Liver (tissue), 3 donors: Measurements from ENCODE around the gene MIOX.
"Not testable (repeated sequence)": the region's sequence is repeated elsewhere in the genome, so short reads cannot be mapped to it uniquely, and the experiment has no call there.

ENCODE experiments used
- EGR1 ChIP-seq, 2 donors: IDR thresholded peaks; 2 replicates each; pipeline ENCODE4 v1.6.1; 2016 to 2018; ENCODE audit warnings: antibody characterized with exemption in 2 of 2, low read depth in 2 of 2
- GABPA ChIP-seq, 2 donors: IDR thresholded peaks in 1 of 2; conservative IDR thresholded peaks in 1 of 2; 2 replicates each; pipeline ENCODE4 v1.6.1; 2016; ENCODE audit warnings: antibody characterized with exemption in 2 of 2, mild to moderate bottlenecking in 1 of 2, moderate library complexity in 1 of 2
- JUND ChIP-seq, 2 donors: IDR thresholded peaks; 2 replicates each; pipeline ENCODE4 v1.6.1; 2016; ENCODE audit warnings: antibody characterized with exemption in 2 of 2
- RAD21 ChIP-seq, 2 donors: IDR thresholded peaks; 2 replicates each; pipeline ENCODE4 v1.6.1; 2016; ENCODE audit warnings: antibody characterized with exemption in 2 of 2, mild to moderate bottlenecking in 2 of 2
- SP1 ChIP-seq: IDR thresholded peaks from 2 replicates; pipeline ENCODE4 v1.6.1; 2018; ENCODE audit warnings: antibody characterized with exemption, mild to moderate bottlenecking
- YY1 ChIP-seq: IDR thresholded peaks from 2 replicates; pipeline ENCODE4 v1.6.1; 2016; ENCODE audit warnings: antibody characterized with exemption, mild to moderate bottlenecking
- TF ChIP-seq, protein P1 (sequence below): IDR thresholded peaks from 2 replicates; pipeline ENCODE4 v1.6.1; 2016; ENCODE audit warnings: antibody characterized with exemption
- TF ChIP-seq, protein P2 (sequence below): fragments of 150-350 bp; IDR thresholded peaks from 2 replicates; pipeline ENCODE4 v1.5.1; 2017; ENCODE audit warnings: improper control_type of control experiment, low read depth, low read length; ENCODE audit not compliant: missing input control
- TF ChIP-seq, protein P3 (sequence below): IDR thresholded peaks from 2 replicates; pipeline ENCODE4 v1.6.1; 2016; ENCODE audit warnings: antibody characterized with exemption, mild to moderate bottlenecking
- donor health status: healthy.
- donor health status: healthy.

- TF ChIP-seq, protein P1, sequence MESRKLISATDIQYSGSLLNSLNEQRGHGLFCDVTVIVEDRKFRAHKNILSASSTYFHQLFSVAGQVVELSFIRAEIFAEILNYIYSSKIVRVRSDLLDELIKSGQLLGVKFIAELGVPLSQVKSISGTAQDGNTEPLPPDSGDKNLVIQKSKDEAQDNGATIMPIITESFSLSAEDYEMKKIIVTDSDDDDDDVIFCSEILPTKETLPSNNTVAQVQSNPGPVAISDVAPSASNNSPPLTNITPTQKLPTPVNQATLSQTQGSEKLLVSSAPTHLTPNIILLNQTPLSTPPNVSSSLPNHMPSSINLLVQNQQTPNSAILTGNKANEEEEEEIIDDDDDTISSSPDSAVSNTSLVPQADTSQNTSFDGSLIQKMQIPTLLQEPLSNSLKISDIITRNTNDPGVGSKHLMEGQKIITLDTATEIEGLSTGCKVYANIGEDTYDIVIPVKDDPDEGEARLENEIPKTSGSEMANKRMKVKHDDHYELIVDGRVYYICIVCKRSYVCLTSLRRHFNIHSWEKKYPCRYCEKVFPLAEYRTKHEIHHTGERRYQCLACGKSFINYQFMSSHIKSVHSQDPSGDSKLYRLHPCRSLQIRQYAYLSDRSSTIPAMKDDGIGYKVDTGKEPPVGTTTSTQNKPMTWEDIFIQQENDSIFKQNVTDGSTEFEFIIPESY: not testable (repeated sequence)
- not testable (repeated sequence) for TF ChIP-seq GABPA (IDR thresholded peaks at IDR 0.05 in 1 of 2, conservative IDR thresholded peaks at IDR 0.05 in 1 of 2); YY1; SP1; JUND (IDR thresholded peaks at IDR 0.05); EGR1 (IDR thresholded peaks at IDR 0.05; ENCODE audit: low read depth in 2 of 2); RAD21 (IDR thresholded peaks at IDR 0.05)
- TF ChIP-seq, protein P2, sequence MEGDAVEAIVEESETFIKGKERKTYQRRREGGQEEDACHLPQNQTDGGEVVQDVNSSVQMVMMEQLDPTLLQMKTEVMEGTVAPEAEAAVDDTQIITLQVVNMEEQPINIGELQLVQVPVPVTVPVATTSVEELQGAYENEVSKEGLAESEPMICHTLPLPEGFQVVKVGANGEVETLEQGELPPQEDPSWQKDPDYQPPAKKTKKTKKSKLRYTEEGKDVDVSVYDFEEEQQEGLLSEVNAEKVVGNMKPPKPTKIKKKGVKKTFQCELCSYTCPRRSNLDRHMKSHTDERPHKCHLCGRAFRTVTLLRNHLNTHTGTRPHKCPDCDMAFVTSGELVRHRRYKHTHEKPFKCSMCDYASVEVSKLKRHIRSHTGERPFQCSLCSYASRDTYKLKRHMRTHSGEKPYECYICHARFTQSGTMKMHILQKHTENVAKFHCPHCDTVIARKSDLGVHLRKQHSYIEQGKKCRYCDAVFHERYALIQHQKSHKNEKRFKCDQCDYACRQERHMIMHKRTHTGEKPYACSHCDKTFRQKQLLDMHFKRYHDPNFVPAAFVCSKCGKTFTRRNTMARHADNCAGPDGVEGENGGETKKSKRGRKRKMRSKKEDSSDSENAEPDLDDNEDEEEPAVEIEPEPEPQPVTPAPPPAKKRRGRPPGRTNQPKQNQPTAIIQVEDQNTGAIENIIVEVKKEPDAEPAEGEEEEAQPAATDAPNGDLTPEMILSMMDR: not testable (repeated sequence)
- TF ChIP-seq, protein P3, sequence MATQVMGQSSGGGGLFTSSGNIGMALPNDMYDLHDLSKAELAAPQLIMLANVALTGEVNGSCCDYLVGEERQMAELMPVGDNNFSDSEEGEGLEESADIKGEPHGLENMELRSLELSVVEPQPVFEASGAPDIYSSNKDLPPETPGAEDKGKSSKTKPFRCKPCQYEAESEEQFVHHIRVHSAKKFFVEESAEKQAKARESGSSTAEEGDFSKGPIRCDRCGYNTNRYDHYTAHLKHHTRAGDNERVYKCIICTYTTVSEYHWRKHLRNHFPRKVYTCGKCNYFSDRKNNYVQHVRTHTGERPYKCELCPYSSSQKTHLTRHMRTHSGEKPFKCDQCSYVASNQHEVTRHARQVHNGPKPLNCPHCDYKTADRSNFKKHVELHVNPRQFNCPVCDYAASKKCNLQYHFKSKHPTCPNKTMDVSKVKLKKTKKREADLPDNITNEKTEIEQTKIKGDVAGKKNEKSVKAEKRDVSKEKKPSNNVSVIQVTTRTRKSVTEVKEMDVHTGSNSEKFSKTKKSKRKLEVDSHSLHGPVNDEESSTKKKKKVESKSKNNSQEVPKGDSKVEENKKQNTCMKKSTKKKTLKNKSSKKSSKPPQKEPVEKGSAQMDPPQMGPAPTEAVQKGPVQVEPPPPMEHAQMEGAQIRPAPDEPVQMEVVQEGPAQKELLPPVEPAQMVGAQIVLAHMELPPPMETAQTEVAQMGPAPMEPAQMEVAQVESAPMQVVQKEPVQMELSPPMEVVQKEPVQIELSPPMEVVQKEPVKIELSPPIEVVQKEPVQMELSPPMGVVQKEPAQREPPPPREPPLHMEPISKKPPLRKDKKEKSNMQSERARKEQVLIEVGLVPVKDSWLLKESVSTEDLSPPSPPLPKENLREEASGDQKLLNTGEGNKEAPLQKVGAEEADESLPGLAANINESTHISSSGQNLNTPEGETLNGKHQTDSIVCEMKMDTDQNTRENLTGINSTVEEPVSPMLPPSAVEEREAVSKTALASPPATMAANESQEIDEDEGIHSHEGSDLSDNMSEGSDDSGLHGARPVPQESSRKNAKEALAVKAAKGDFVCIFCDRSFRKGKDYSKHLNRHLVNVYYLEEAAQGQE: not testable (repeated sequence)
These were observed 33.5 kb downstream of the MIOX start for GRCh38 chr22:50520184-50520583.
